Transverse colon (tissue), 4 donors: ENCODE measurements around the gene ZNF286A.
"Not testable (repeated sequence)": the region's sequence is repeated elsewhere in the genome, so short reads cannot be mapped to it uniquely, and the experiment has no call there.

Experiments
- CTCF ChIP-seq, 5 experiments: fragments of 200-600 bp in 3 of 5; fragments of 450-650 bp in 2 of 5; sonication (generic) in 3 of 5; IDR thresholded peaks; 1 replicate in 2 of 5; 2 replicates in 3 of 5; pipeline ENCODE4 v1.5.1; 2016 to 2017; ENCODE audit warnings: antibody characterized with exemption in 5 of 5, inconsistent platforms in 3 of 5, mild to moderate bottlenecking in 2 of 5, moderate library complexity in 1 of 5
- EP300 ChIP-seq: sonication (generic); formaldehyde crosslinking; IDR thresholded peaks from one replicate; pipeline ENCODE4 v1.6.1; 2017; ENCODE audit warnings: antibody characterized with exemption, low read depth
- POLR2A ChIP-seq: fragments of 450-650 bp; IDR thresholded peaks from one replicate; pipeline ENCODE4 v1.6.1; 2016; ENCODE audit warnings: antibody characterized with exemption, mild to moderate bottlenecking, moderate library complexity
- POLR2AphosphoS5 ChIP-seq, 3 donors: sonication (generic); formaldehyde crosslinking; IDR thresholded peaks; one replicate each; pipeline ENCODE4 v1.6.1; 2016; ENCODE audit warnings: antibody characterized with exemption in 3 of 3

DNA sequence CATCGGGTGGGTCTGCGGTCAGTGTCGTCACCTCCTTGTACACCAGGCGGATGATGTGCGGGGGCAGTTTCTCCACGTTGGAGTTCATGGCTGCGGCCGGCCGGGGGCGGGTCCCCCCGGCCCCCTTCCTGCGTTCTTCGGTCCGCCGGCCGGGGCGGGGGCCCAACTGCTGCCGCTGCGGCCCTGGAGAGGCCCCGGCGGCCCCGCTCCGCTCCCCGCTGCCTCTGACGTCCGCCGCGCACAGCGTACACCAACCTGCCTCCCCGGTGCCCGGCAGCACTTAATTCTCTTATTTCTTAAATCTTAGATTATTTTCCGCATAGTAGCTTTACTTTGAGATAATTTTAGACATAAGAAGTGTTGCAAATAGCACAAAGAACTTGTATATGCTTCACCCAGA is 5.3 kb downstream of the ZNF286A start:
- not testable (repeated sequence) for TF ChIP-seq CTCF (IDR thresholded peaks at IDR 0.05); POLR2A; POLR2AphosphoS5 (IDR thresholded peaks at IDR 0.05); EP300
